Skin epidermis (tissue), 12 donors: ENCODE results near the gene IRF4.

Experiments used
- H3K27ac ChIP-seq, 21 experiments: fragments of 200-600 bp; sonication (generic) in 11 of 21; one replicate each; pipeline ENCODE4 v1.5.0; 2020; ENCODE audit warnings: mild to moderate bottlenecking in 3 of 21, inconsistent platforms in 2 of 21, moderate library complexity in 2 of 21
- H3K4me3 ChIP-seq, 7 experiments: fragments of 200-600 bp; sonication (generic) in 2 of 7; one replicate each; pipeline ENCODE4 v1.5.0; 2020; ENCODE audit warnings: inconsistent platforms in 2 of 7, mild to moderate bottlenecking in 2 of 7, moderate library complexity in 1 of 7

IRF4 gene

DNA sequence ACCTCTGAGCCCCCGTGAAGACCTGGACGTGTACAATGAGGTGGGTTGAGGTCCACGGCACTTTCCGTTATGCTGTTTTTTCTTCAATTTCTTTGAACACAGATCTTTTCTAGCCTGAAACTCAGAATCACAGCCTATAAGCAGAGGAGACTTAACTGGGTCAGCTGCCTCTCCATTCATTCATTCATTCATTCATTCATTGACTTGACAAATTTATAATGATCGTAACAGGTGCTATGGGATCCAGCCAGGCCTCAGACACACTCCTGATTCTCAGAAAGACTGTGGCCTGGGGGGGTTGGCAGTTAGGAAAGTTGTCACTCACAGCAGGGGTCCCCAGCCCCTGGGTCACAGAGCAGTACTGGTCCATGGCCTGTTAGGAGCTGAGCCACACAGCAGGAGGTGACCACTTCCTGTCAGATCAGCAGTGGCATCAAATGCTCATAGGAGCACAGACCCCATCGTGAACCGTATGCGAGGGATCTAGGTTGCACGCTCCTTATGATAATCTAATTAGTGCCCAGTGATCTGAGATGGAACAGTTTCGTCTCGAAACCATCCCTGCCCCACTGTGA is 38.6 kb upstream of the IRF4 start:
- Histone ChIP-seq H3K27ac (no peak overlapping the region), H3K4me3 (no peak overlapping the region)

DNA sequence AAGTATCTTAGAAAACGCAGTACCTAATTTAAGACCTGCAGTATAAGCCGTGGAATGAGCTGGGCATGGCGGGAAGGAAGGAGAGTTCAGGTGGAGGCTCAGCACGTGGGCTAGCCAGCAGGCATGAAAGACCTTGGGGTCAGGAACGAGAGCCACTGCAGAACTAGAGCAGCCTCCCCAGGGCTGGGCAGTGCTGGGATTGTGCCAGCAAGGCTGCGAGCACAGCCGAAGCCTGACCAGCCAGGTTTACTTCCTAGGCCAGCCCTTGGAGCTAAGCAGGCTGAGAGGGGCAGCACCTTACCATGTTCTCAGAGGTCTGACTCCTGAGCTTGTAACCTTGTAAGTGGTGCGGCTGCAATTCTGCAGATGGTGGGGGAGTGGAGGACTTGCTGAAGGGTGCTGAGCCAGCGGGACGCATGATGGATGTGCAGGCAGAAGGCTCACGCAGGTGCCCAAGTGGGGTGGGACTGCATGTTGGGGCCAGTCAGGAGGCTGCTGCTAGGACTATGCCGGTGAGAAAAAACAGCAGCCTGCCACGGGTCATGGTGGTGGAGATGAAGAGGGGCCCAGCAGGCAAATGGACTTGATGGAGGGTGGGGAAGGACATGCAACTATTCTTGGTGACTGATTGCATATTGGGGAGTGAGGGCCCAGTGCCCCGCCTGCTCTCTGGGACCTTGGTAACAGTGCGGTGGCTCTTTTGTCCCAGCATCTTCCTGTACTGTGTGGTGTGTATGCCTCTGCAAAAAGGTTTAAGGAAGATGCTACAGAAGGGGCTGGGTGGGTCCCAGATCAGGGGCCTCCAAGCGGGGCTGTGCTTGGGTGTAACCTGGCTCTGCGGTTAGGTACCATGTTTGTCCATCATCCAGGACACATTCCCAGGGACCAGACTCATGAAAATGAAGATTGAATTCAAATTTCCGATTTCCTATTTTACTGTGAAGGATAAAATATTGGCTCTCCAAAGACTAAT is 37.6 kb upstream of the IRF4 start:
- no peak overlapping the region for H3K4me3 ChIP-seq
- H3K27ac ChIP-seq, result no peak overlapping the region

DNA sequence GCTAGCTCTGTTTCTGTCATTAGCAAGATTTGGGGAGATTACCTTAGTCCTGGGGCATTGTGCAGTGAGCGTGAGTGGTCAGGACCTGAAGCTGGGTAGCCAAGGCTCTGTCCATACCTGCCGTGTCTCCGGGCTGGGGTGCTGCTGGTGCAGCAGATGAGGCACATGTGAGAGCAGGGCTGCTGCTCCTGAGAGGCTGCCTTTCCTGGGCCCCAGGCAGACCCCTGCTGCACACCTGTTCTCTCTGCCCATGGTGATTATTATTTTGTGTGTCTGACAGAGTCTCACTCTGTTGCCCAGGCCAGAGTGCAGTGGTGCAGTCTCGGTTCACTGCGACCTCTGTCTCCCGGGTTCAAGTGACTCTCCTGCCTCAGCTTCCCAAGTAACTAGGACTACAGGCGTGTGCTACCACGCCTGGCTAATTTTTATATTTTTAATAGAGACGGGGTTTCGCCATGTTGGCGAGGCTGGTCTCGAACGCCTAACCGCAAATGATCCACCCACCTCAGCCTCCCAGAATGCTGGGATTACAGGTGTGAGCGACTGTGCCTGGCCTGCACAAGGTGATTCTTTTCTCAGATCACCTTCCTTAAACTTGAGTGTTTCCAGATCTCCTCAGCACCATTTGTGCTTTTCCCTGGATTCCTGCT is 36.8 kb upstream of the IRF4 start:
- Histone ChIP-seq H3K4me3 (no peak overlapping the region), H3K27ac (no peak overlapping the region)

DNA sequence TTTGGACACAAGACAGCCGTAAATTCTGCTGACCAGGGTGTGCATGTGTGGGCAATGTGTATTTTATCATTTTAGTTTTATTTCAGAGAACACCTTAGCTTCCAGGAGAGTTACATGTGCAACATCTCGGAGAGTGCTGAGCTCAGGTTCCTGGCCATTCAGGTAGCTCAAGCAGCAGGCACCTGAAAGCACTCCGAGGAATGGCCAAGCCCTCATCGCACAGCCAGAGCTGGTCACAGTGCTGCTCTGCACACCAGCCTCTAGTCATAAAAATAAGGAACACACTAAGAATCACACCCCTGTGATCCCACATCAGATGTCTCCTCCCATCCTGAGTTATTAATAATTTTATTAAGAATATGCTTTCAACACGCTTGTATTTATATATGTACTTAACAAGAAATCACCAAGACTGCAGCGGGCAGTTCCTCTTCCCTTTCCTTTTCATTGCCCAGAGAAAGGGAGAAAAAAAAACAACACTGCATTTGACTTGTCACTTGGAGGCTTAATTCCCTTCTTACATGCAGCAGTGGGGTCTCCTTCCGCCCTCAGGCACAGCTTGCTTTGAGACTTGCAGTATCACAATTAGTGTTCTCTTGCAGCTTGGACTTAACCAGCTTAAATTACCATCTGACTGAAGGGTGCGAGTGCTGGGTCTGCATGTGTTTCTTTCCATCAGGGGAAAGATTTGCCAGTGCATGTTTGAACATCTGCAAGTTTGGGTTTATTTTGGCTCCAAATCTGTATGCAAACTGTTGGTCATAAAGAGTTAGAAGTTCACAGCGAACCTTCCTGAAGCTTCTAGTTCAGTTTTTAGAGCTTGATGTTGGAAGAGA is 36.0 kb upstream of the IRF4 start:
- no peak overlapping the region for H3K4me3 ChIP-seq
- H3K27ac ChIP-seq, result no peak overlapping the region

DNA sequence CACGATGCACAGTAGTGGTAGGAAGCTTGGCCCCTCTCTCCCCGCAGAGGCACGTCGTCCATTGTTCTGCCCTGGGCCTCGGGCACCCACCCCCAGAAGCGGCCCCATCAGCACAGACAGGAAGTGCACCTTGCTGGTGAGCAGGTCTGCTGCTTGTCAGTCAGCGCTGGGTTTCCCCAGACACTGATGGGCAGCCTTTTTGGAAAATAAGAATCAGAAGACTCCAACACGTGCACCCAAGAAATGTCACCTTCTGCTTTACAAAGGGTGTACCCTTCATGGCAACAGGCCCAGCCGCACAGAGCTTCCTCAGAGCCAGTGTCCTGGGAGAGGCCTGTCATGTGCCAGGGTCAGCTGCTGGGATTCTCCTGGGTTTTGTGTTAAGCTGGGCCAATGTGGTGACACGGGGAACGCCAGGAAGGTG is 34.7 kb upstream of the IRF4 start:
- H3K4me3 ChIP-seq, result no peak overlapping the region

DNA sequence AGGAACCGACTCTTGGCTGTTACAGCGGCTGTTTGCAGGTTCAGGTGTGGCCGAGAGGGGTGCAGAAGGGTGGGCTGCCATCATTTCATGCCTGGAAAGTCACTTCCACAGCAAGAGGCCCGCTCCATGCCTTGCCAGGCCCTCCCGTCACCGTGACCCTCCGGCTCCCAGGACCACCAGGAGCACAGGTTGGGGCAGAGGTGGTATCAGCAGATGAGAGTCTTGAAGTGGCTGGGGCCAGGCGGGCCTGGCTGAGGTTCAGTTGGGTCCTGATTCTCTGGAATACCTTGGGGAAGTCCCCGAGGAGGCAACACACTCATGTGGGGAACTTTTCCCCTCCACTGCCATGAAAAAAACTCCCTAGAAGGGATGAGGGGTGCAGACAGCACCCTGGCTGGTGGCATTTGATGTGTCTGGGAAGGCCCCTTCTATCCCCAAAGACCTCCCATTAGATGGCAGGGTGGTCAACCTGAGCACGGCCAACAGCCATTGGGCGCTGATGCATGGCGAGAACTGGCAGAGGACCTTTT is 34.2 kb upstream of the IRF4 start:
- Histone ChIP-seq H3K4me3 (no peak overlapping the region), H3K27ac (no peak overlapping the region)

More for the DNA sequence above, 34.7 kb upstream of the IRF4 start:
- no peak overlapping the region for H3K27ac ChIP-seq

DNA sequence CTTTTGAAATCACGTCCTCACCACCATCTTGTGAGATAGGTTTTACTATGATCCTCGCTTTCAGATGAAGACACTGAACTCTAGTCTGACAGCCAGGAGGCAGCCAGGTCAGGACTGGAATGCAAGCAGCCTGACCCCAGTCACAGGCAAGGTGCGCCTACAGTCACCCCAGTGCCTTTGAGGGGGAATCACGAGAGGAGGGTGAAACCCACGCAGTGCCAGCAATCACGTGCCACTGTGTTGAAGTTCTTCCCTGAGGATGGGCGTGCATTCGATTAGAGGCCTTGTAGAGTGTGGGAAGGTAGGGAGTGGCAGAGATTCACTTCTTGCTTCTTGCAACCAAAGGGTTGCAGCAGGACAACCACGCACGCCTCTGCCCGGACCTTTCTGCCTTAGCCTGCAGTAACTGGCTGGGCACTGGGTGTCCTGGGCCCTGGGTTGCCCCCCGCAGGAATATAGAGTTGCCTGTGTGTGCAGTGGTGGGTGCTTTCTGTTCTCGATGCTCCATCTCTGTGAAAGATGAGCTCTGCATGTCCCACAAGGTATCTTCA is 33.7 kb upstream of the IRF4 start:
- Histone ChIP-seq H3K4me3 (no peak overlapping the region), H3K27ac (no peak overlapping the region)

DNA sequence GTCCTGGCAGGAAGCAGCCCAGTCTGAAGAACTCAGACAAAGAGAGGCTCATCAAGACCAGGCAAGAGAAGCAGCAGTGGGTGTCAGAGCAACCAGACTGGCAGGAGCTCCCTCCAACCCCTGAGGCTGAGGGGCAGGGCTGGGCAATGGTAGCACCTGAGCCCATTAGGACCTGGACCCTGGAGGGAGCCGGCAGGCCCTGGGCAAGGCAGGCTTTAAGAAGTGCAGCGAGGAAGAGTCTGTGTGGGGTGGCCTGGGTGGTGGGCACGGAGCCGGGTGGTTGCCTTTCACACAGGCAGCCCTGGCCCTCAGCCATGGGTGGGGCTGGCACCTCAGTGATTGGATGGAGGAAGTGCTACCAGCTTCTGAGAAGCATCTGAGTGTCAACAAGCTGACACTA is 33.1 kb upstream of the IRF4 start:
- peak overlapping the region in 1 of 21 experiments; percentile 8 for H3K27ac ChIP-seq
- no peak overlapping the region for H3K4me3 ChIP-seq

DNA sequence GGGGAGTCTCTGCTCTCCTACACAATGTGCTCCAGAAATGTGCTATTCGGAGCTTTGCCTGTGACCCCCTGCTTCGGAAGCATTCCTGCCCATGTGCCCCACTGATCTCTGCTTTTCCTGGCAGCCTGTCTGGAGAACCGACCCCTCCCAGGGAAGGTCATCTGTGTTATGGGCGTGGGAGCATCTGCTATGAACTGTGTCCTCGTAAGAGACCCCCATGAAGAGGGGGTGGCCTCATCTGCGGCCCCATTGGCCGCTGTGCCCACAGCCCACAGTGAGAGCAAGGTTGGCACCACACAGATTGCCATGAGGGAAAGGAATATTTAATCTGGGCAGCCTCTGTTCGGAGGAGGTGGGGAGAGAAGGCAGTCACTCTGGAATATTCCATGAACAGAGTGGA is 32.7 kb upstream of the IRF4 start:
- Histone ChIP-seq H3K4me3 (no peak overlapping the region), H3K27ac (no peak overlapping the region)

DNA sequence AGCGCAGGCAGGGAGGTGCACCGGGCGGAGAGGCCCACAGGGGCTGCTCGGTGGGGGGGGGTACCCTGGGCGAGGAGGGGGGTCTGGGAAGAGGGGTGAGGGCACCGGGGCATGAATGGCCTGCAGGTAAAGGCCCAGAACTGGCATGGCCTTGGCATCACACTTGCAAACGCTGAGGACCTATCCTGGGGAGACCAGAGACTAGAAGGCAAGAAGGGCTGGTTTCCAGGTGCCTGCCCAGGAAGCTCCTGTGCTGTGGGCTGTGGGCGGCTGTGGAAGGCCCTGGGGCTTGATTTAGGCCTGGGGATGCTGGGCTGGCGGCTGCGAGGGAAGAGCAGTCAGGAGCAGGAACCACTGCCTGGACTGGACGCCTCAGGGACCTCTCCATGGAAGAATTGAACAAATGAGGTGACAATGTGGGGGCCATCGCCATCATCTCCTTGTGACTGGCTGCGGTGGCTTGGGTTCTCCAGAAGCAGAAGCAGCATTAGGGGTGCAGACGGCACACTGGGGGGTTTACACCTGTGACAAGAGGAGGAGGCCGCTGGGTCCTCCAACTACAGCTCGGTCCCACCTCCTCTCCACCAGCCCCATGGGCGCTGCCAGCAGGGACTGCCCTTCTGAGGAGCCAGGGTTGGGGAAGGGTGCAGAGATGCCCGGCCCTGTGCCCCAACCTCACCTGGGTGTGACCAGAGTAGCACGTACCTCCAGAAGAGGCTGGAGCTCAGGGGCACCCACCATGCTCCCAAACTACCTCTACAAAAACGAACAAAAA is 32.1 kb upstream of the IRF4 start:
- Histone ChIP-seq H3K4me3 (no peak overlapping the region), H3K27ac (no peak overlapping the region)

DNA sequence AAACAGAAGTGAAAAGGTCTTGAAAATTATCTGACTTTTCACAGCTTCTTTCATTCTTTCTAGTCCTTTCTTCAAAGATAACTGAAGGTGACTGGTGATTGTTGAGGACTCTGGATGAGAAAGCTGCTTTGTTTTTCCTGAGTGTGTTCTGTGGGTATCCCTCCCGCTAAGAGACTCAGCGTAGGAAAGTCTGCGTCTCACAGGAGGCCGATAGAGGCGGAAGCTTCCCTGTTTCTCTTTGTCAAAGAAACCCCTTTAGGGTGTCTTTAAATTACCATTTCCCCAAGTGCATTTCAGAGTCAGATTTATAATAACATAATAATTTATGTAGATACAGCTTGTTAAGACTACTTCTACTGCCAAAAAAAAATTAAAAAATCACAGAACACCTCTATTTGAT is 31.2 kb upstream of the IRF4 start:
- no peak overlapping the region for H3K27ac ChIP-seq
- no peak overlapping the region for H3K4me3 ChIP-seq

DNA sequence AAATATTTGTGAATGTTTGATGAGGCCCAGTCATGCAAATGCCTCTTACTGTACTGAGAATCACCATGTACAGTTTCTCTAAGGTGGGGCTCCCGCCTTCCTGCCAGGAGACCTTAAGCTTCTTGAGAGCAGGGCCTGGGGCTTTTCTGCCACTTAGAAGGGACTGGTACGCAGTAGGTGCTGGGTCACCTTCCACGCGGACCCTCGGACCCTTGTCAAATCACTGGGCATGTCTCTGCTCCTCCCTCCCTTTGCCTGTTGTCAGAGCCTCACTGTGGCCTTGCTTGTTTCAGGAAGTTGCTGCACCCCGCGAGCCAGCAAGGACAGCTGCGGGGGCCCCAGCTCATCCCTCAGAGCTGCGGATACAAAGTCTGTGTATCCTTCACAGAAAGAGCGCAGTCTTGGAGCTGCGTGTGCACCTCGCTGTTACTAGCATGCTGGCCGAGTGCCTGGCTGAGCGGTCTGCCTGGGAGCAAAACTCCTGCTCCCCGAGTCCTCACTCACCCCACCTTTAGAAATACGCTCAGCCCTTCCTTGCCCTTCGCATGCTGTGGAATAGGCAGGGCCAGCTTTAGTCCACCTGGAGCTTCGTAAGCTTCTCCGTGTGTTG is 30.7 kb upstream of the IRF4 start:
- H3K27ac ChIP-seq, result no peak overlapping the region
- H3K4me3 ChIP-seq, result no peak overlapping the region

DNA sequence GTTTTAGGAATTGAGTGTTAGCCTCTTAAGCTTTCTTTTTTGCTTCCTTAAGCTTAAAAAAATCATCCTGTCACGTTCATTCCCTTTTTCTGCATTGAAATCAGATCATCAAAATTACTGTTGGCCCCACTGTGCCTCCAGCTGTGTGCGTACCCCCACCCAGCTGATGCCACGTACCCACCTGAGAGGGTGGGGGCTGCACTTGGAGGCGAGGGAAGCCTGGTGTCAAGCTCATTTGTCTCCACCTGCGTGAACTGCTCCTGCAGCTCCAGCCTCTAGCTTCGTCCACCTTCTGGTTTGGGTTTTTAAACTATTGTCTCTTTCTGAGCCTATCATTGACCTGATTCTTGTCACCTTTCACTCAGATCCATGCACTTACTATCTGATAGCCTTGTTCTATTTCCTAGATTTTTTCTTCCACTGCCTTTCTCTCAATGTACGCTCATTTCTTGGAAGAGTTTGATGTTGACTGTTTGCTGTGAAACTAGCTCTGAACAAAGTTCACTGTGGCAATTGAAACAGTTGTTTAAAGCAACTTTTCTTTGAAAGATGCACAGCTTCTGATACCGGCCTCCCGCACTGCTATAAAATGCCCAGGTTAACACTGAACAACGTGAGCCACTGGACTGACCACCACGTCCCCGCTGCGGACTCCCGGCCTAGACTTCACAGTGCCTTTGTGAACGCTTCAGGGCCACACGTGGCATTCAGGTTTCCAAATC is 30.0 kb upstream of the IRF4 start:
- no peak overlapping the region for H3K4me3 ChIP-seq
- no peak overlapping the region for H3K27ac ChIP-seq

DNA sequence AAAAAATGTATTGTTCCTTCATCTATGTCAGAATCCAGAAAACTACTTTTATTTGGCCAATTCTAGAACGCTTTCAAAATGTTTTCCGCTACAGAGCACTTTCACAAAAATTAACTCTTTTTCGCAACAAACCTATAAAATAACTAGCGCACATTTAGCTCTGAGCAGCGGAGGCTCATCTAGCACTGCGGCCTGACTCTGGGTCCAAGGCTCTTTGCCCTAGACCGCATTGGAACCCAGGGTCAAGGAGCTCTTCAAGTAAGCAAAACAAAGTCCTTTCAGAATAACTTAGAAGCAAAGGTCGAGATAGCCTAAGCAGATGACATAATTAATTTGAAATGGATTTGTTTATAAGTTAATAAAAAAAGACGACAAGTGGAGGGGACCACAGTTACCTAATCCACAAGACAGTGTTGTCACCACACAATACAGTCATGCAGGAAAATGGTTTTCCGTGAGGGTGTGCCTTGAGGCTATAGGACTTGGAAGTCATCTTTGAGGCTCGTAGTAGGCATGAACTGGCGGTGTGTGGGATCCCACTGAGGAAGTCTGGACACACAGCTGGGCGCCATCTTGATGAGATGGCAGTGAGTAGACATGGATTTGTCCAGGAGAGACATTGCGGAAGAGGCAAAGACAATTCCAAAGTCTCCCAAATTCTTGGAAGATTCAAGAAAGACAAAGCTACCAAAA is 29.2 kb upstream of the IRF4 start:
- no peak overlapping the region for H3K27ac ChIP-seq
- no peak overlapping the region for H3K4me3 ChIP-seq

DNA sequence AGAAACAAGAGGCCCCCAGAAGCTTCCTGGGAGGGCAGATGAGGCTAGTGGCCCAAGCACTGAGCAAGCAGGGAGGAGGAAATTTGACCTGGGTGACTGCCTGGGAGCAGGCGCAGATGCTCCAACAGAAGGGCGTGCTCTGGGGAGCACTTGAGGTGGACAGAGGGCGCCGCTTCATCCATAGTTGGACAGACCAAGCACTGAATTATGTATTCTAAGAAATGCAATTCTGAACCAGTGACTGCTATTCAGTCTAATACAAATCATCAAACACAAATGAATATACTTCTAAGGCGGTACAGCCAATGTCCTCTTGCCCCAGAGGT is 28.7 kb upstream of the IRF4 start:
- no peak overlapping the region for H3K4me3 ChIP-seq

DNA sequence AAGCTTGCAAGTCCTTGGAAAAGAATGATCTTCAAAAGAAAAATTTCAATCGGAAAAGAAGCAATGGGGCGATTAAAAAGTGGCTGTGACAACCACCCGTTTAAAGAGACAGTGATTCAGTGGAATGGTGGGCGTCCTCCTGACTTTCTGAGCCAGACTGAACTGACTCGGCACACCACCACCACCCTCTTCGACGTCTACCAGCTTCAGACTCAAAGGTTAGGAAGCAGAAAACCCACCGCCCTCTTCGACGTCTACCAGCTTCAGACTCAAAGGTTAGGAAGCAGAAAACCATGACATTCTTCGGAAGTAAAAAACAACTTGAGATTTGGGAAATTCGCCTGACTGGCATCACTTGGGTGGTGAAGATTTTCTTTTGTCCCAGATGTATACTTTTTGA is 28.3 kb upstream of the IRF4 start:
- Histone ChIP-seq H3K4me3 (no peak overlapping the region), H3K27ac (no peak overlapping the region)

More for the DNA sequence above, 28.7 kb upstream of the IRF4 start:
- no peak overlapping the region for H3K27ac ChIP-seq

DNA sequence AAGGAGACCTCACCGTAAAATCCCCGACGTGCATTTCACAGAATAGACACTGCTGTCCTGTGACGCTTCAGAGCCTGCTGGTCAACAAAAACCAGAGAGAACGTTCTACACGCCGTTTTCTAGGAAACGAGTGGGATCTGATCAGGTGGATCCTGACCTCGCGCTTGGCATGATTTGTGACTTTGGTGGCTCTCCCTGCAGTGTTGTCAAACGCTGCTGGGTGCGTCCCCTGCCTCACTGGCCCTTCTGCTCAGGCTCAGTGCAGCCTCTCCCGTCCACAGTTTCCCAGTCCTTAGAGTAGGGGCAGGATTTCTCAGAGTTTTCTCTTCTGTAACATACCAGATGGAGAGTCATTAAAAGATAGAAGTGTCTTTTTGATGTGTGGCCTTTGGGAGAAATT is 27.6 kb upstream of the IRF4 start:
- Histone ChIP-seq H3K27ac (no peak overlapping the region), H3K4me3 (no peak overlapping the region)
